ENCODE measurements around the gene IL3RA.

The IL3RA gene

DNA sequence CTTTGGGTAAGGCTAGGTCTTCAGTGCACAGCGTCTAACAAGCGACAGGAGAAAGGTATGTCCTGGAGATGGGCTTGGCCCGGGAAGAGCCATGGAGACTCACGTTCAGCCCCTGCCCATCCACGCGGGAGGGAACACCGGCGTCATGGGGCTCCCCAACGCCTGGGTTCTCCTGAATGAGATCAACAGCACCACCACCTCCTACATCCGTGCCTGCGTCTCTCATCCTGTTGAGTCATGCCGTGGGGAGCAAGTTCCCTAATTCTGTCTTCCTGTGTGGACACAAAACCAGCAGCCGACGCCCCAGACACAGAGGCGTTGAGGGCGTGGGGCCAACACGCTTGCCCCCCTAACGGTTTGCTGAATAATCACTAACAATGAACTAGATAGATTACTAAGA lies 20.1 kb upstream of the IL3RA start:
- TF ChIP-seq, protein P1, sequence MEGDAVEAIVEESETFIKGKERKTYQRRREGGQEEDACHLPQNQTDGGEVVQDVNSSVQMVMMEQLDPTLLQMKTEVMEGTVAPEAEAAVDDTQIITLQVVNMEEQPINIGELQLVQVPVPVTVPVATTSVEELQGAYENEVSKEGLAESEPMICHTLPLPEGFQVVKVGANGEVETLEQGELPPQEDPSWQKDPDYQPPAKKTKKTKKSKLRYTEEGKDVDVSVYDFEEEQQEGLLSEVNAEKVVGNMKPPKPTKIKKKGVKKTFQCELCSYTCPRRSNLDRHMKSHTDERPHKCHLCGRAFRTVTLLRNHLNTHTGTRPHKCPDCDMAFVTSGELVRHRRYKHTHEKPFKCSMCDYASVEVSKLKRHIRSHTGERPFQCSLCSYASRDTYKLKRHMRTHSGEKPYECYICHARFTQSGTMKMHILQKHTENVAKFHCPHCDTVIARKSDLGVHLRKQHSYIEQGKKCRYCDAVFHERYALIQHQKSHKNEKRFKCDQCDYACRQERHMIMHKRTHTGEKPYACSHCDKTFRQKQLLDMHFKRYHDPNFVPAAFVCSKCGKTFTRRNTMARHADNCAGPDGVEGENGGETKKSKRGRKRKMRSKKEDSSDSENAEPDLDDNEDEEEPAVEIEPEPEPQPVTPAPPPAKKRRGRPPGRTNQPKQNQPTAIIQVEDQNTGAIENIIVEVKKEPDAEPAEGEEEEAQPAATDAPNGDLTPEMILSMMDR (IDR thresholded peaks at IDR 0.05; ENCODE audit: low read depth, low read length, missing control alignments): no peak
- H3K4me3 ChIP-seq (ENCODE audit: low read depth, low read length): no peak overlapping the region
- DNase-seq (ENCODE audit: low read depth): no peak
- in situ Hi-C loops (cut with HindIII; ENCODE audit: low sequenced_read_pairs): no loop called here

DNA sequence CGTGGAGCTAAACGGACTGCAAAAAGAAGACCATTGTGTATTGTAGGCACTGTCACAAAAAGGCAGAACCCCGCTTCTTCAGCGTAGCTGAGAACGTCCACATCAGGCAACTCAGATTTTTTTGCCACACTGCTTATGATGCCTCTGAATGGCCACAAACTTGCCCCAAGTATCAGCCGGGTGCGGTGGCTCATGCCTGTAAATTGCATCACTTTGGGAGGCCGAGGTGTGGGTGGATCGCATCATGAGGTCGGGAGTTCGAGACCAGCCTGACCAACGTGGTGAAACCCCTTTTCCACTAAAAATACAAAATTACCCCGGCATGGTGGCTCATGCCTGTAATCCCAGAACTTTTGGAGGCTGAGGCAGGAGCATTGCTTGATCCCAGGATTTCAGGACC lies 14.9 kb upstream of the IL3RA start:
- no peak for DNase-seq (ENCODE audit: low read depth)
- TF ChIP-seq, protein P1 (IDR thresholded peaks at IDR 0.05; ENCODE audit: low read depth, low read length, missing control alignments): no peak
- in situ Hi-C loops (cut with HindIII; ENCODE audit: low sequenced_read_pairs): no loop called here
- no peak overlapping the region for H3K4me3 ChIP-seq (ENCODE audit: low read depth, low read length)

DNA sequence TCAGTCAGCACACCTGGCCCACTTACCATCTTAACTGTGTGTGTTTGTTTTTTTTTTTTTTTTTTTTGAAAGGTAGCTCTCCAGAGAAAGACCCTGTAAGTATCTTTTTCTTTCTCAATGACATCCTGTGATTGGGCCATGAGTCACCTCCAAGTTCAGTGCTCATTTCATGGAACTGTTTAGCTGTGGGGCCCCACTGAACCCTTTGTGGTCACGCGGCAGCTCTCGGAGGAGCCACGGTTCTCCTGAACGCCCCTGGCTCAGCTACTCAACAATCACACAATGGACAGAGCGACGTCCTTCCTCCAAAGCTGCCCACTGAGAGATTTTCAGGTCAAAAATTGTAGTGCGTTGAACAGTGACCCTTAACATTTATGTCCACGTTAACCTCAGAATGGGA lies 14.2 kb upstream of the IL3RA start:
- DNase-seq (ENCODE audit: low read depth): no peak
- TF ChIP-seq, protein P1 (IDR thresholded peaks at IDR 0.05; ENCODE audit: low read depth, low read length, missing control alignments): no peak
- in situ Hi-C loops (cut with HindIII; ENCODE audit: low sequenced_read_pairs): no loop called here
- no peak overlapping the region for H3K4me3 ChIP-seq (ENCODE audit: low read depth, low read length)

DNA sequence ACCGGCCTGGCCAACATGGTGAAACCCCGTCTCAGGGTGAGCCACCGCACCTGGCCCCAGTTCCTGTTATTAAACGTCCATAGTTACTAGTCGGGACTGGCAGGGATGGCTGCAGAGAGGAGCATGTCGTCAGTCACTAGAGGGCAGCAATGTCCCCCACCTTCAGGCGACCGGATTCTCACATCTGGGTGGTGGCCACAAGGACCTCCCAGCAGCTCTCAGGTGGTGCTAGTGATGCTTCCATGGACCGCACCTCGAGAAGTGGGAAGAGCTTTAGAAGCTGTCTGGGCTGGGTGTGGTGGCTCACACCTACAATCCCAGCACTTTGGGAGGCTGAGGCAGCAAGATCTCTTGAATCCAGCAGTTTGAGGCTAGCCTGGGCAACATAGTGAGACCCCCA lies 13.3 kb upstream of the IL3RA start:
- in situ Hi-C loops (cut with HindIII; ENCODE audit: low sequenced_read_pairs): no loop called here
- DNase-seq (ENCODE audit: low read depth): no peak
- no peak overlapping the region for H3K4me3 ChIP-seq (ENCODE audit: low read depth, low read length)
- TF ChIP-seq, protein P1 (IDR thresholded peaks at IDR 0.05; ENCODE audit: low read depth, low read length, missing control alignments): no peak

DNA sequence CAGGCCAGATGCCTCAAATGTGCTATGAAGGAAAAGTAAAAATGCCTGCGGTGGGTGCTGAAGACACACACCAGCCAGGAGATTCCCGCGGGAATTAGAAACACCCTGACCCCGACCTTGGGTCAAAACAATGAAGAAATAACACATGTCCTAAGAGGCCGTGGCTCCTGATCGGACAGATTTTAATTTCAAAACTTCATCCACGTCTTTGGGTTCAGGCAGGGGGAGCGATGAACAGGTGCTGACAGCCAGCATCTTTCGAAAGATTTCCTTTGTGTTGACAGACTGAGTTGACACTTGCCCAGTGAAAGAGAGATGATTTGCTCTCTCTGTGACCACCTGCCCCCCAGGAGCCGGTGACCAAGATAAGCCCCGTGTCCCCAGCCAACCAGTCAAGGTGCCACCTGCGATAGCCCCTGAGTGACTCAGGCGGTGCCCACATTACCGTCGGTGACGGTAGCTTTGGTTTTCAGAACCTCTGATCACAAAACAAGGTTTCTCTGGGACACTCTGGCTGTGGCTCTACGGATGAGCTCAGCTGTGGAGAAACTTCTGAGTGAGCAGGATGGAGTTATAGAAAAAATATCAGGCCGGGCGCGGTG lies 11.0 kb upstream of the IL3RA start:
- DNase-seq (ENCODE audit: low read depth): no peak
- in situ Hi-C loops (cut with HindIII; ENCODE audit: low sequenced_read_pairs): no loop called here
- H3K4me3 ChIP-seq (ENCODE audit: low read depth, low read length): no peak overlapping the region
- TF ChIP-seq, protein P1 (IDR thresholded peaks at IDR 0.05; ENCODE audit: low read depth, low read length, missing control alignments): no peak

DNA sequence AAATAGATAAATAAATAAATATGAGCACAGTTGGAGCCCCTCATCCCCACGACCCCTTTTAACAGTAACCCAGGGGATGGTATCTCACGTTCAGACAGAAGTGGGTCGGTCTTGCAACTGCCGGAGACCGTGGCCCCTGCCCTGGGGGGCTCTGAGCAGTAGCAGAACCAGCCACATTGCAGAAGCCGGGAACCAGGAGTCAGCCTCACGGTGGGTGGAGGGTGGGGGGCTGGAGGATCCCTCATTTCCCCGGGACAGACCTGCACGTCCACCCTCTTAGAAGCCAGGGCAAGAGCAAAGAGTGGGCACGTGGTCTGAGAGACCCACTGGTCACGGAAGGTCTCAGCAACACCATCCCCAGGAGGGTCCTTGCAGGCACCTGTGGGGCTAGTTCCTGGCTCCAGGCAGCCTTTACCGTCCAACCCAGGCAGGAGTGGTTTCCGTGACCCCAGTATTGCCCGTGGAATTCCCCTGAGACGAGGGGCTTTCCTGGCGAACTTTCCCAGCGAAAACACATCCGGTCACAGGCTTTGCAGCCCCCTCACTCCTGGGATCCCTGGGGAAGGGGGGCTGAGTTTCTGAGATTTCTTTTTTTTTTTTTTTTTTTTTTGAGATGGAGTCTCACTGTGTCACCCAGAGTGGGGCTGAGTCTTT lies 8.8 kb upstream of the IL3RA start:
- no peak overlapping the region for H3K4me3 ChIP-seq (ENCODE audit: low read depth, low read length)
- no peak for DNase-seq (ENCODE audit: low read depth)
- in situ Hi-C loops (cut with HindIII; ENCODE audit: low sequenced_read_pairs): no loop called here
- TF ChIP-seq, protein P1 (IDR thresholded peaks at IDR 0.05; ENCODE audit: low read depth, low read length, missing control alignments): no peak
